Upper lobe of right lung (tissue), 1 donor: Measurements from ENCODE around the gene DCUN1D5. TPM values are rescaled to one million over a fixed set of nuclear protein-coding genes. Genes with fewer than 3 reads are reported as not detected.

Source experiments
- ATAC-seq: fragments of 200-7000 bp; cut with Tn5 transposase; one replicate; pipeline ENCODE4 v1.9.1; 2020; ENCODE audit warnings: mild to moderate bottlenecking, moderate library complexity
- DNase-seq: peaks from one replicate; pipeline ENCODE4 v3.0.0-alpha.2; 2020
- H3K27ac ChIP-seq: fragments of 200-600 bp; one replicate; pipeline ENCODE4 v1.8.0; 2022
- H3K27me3 ChIP-seq: fragments of 200-600 bp; one replicate; pipeline ENCODE4 v1.8.0; 2022; ENCODE audit warnings: mild to moderate bottlenecking
- H3K36me3 ChIP-seq: fragments of 200-600 bp; one replicate; pipeline ENCODE4 v1.8.0; 2022
- H3K4me1 ChIP-seq: fragments of 200-600 bp; one replicate; pipeline ENCODE4 v1.8.0; 2022
- H3K4me3 ChIP-seq: fragments of 200-600 bp; one replicate; pipeline ENCODE4 v1.8.0; 2022; ENCODE audit warnings: mild to moderate bottlenecking
- H3K9me3 ChIP-seq: fragments of 200-600 bp; one replicate; pipeline ENCODE4 v1.8.0; 2022
- CTCF ChIP-seq: fragments of 200-600 bp; IDR thresholded peaks from one replicate; pipeline ENCODE4 v1.8.0; 2022; ENCODE audit warnings: antibody characterized with exemption
- intact Hi-C: fragments of 100-400 bp; cut with DNase I; formaldehyde crosslinking; loops from one replicate; pipeline ENCODE4 v1.11.0; 2022
- long read RNA-seq: library from polyadenylated mRNA; unstranded; transcript quantifications from one replicate; pipeline ENCODE4 v2.0.0, GENCODE V29; 2021
- total RNA-seq: library from RNA; stranded (reverse); fragmentation: NEBNext Ultra II Directional; extraction: Animal tissue kit (Norgen Biotek cat#: 25700); gene quantifications from one replicate; pipeline ENCODE4 v1.2.1, GENCODE V29; 2021
- donor health status: DM: no; HTN: yes; CAD: no; lungs with severe emphysema.

DCUN1D5 gene
- total RNA-seq: 19.7 TPM
- long read RNA-seq, transcript DCUN1D5-201 (8 exons, 1,337 nt): major isoform, 18 of 24 reads
- long read RNA-seq, partial matches to known transcripts: 1 of 24 reads
- long read RNA-seq, other reads (novel, unspliced or antisense): 4 of 24 reads

GRCh38 chr11:103091801-103092524 is at the start of gene DCUN1D5:
DCUN1D5 (minus strand) TSS chr11:103092160; CDS start chr11:103091872, 288 bp downstream.
- Histone ChIP-seq H3K4me1 (peaks cover 16% of the 10 kb centered on the region), H3K27me3 (no peaks in the 10 kb centered on the region), H3K27ac (peak within 1 kb of the TSS; percentile 85), H3K36me3 (peaks cover 5% of the 10 kb centered on the region), H3K9me3 (no peaks in the 10 kb centered on the region), H3K4me3 (peak within 1 kb of the TSS; percentile 84)
- peak; percentile 99 for DNase-seq
- ATAC-seq: peak; percentile 100
- TF ChIP-seq CTCF: no peak
- intact Hi-C loops: no loop called here

GRCh38 chr11:103125462-103125861 is 33.5 kb upstream of the DCUN1D5 start:
- Histone ChIP-seq H3K27ac (no peak overlapping the region), H3K36me3 (peaks cover 24% of the 10 kb centered on the region), H3K9me3 (no peaks in the 10 kb centered on the region), H3K27me3 (no peaks in the 10 kb centered on the region), H3K4me1 (no peaks in the 10 kb centered on the region), H3K4me3 (no peak overlapping the region)
- DNase-seq: no peak
- ATAC-seq: no peak
- intact Hi-C loops: no loop called here
- no peak for TF ChIP-seq CTCF

GRCh38 chr11:103114836-103115235 is 22.9 kb upstream of the DCUN1D5 start:
- TF ChIP-seq CTCF: no peak

GRCh38 chr11:103112364-103112763 is 20.4 kb upstream of the DCUN1D5 start:
- H3K27me3 ChIP-seq: no peaks in the 10 kb centered on the region
- ATAC-seq (no peak), DNase-seq (no peak)
- H3K36me3 ChIP-seq: no peaks in the 10 kb centered on the region
- H3K9me3 ChIP-seq: no peaks in the 10 kb centered on the region
- H3K4me3 ChIP-seq: no peak overlapping the region
- H3K27ac ChIP-seq: no peak overlapping the region
- intact Hi-C loops: no loop called here
- TF ChIP-seq CTCF: no peak
- H3K4me1 ChIP-seq: peaks cover 7% of the 10 kb centered on the region

More at GRCh38 chr11:103114836-103115235, 22.9 kb upstream of the DCUN1D5 start:
- DNase-seq: no peak
- Histone ChIP-seq H3K27ac (no peak overlapping the region), H3K4me1 (no peaks in the 10 kb centered on the region), H3K27me3 (no peaks in the 10 kb centered on the region), H3K9me3 (no peaks in the 10 kb centered on the region), H3K4me3 (no peak overlapping the region), H3K36me3 (peaks cover 6% of the 10 kb centered on the region)
- intact Hi-C loops: no loop called here
- ATAC-seq: no peak

GRCh38 chr11:103111400-103111799 is 19.4 kb upstream of the DCUN1D5 start:
- TF ChIP-seq CTCF: no peak
- DNase-seq (no peak), ATAC-seq (no peak)
- Histone ChIP-seq H3K4me3 (no peak overlapping the region), H3K27me3 (no peaks in the 10 kb centered on the region), H3K36me3 (no peaks in the 10 kb centered on the region), H3K4me1 (peaks cover 7% of the 10 kb centered on the region), H3K27ac (no peak overlapping the region), H3K9me3 (no peaks in the 10 kb centered on the region)
- intact Hi-C loops: no loop called here
